GM23338 (cell line): ENCODE results near the gene SCO2. TPM values are rescaled to one million over a fixed set of nuclear protein-coding genes. Genes with fewer than 3 reads are reported as not detected.

Source experiments
- ATAC-seq: fragments of 200-7000 bp; cut with Tn5 transposase; 3 replicates; pipeline ENCODE4 v1.9.1; 2020
- DNase-seq: peaks from one replicate; pipeline ENCODE4 v3.0.0-alpha.2; 2015; ENCODE audit warnings: low spot score
- H2AFZ ChIP-seq: fragments of 200-600 bp; sonication (generic); 2 replicates; pipeline ENCODE4 v1.8.0; 2016; ENCODE audit warnings: antibody characterized with exemption, mild to moderate bottlenecking, moderate library complexity
- H3F3A ChIP-seq: fragments of 200-600 bp; sonication (generic); replicated peaks from 2 replicates; pipeline ENCODE4 v1.8.0; 2017; ENCODE audit warnings: antibody characterized with exemption, mixed run types, low read depth
- H3K27ac ChIP-seq: fragments of 200-600 bp; sonication (generic); 2 replicates; pipeline ENCODE4 v1.6.1; 2016; ENCODE audit warnings: low read depth
- H3K27me3 ChIP-seq: fragments of 200-600 bp; sonication (generic); 2 replicates; pipeline ENCODE4 v1.8.0; 2016; ENCODE audit warnings: mild to moderate bottlenecking, mixed run types, moderate library complexity; ENCODE audit not compliant: insufficient read depth
- H3K36me3 ChIP-seq: fragments of 200-600 bp; sonication (generic); 2 replicates; pipeline ENCODE4 v1.8.0; 2016; ENCODE audit warnings: mild to moderate bottlenecking; ENCODE audit not compliant: insufficient read depth
- H3K4me1 ChIP-seq: fragments of 200-600 bp; sonication (generic); 2 replicates; pipeline ENCODE4 v1.8.0; 2016; ENCODE audit warnings: mild to moderate bottlenecking, moderate library complexity; ENCODE audit not compliant: insufficient read depth
- H3K4me2 ChIP-seq: fragments of 200-600 bp; sonication (generic); 2 replicates; pipeline ENCODE4 v1.7.1; 2017; ENCODE audit warnings: mixed run types
- H3K4me3 ChIP-seq: fragments of 200-600 bp; sonication (generic); 2 replicates; pipeline ENCODE4 v1.6.1; 2016; ENCODE audit warnings: mixed run types
- H3K79me2 ChIP-seq: fragments of 200-600 bp; sonication (generic); replicated peaks from 2 replicates; pipeline ENCODE4 v1.8.0; 2017; ENCODE audit warnings: mild to moderate bottlenecking; ENCODE audit not compliant: insufficient read depth
- H3K9me2 ChIP-seq: fragments of 200-600 bp; sonication (generic); 2 replicates; pipeline ENCODE4 v1.8.0; 2017; ENCODE audit not compliant: insufficient read depth
- H4K20me1 ChIP-seq: fragments of 200-600 bp; sonication (generic); replicated peaks from 2 replicates; pipeline ENCODE4 v1.8.0; 2017; ENCODE audit warnings: mild to moderate bottlenecking; ENCODE audit not compliant: insufficient read depth
- H3K27ac Mint-ChIP-seq: 2 replicates; pipeline ENCODE4 v1.8.0; 2020; ENCODE audit warnings: inconsistent platforms, mild to moderate bottlenecking, moderate library complexity, mixed read lengths
- H3K27me3 Mint-ChIP-seq: 3 replicates; pipeline ENCODE4 v1.8.0; 2022; ENCODE audit warnings: low read depth, mild to moderate bottlenecking, moderate library complexity, mixed read lengths, inconsistent platforms; ENCODE audit not compliant: insufficient read depth, poor library complexity
- H3K36me3 Mint-ChIP-seq: 3 replicates; pipeline ENCODE4 v1.8.0; 2021; ENCODE audit warnings: low read depth, mild to moderate bottlenecking, inconsistent platforms, moderate library complexity, mixed read lengths
- H3K4me1 Mint-ChIP-seq: 3 replicates; pipeline ENCODE4 v1.8.0; 2020; ENCODE audit warnings: mild to moderate bottlenecking, inconsistent platforms, mixed read lengths
- H3K4me3 Mint-ChIP-seq: 3 replicates; pipeline ENCODE4 v1.8.0; 2021; ENCODE audit warnings: moderate library complexity, mild to moderate bottlenecking, inconsistent platforms, mixed read lengths
- H3K9me3 Mint-ChIP-seq: 3 replicates; pipeline ENCODE4 v1.8.0; 2020; ENCODE audit warnings: moderate library complexity, mild to moderate bottlenecking, inconsistent platforms, mixed read lengths
- CREB1 ChIP-seq: fragments of 250-450 bp; sonication (Bioruptor Pico); IDR thresholded peaks from 2 replicates; pipeline ENCODE4 v1.5.0; 2020; ENCODE audit warnings: low read depth, mild to moderate bottlenecking, moderate library complexity
- CTCF ChIP-seq, 2 experiments: fragments of 200-600 bp in 1 of 2; sonication (generic) in 1 of 2; conservative IDR thresholded peaks; 2 replicates each; pipeline versions ENCODE4 v1.5.1 to v1.6.1; 2016 to 2017; ENCODE audit warnings: antibody characterized with exemption in 2 of 2, low read depth in 2 of 2, mild to moderate bottlenecking in 2 of 2, moderate library complexity in 1 of 2
- ETS1 ChIP-seq: IDR thresholded peaks from 2 replicates; pipeline ENCODE4 v1.6.1; 2016; ENCODE audit warnings: antibody characterized with exemption
- EZH2 ChIP-seq: fragments of 200-600 bp; sonication (generic); IDR thresholded peaks from one replicate; pipeline ENCODE4 v1.8.0; 2017; ENCODE audit warnings: antibody characterized with exemption, mild to moderate bottlenecking, low read depth; ENCODE audit not compliant: unreplicated experiment
- EZH2phosphoT487 ChIP-seq: fragments of 200-600 bp; sonication (generic); IDR thresholded peaks from one replicate; pipeline ENCODE4 v1.8.1; 2018; ENCODE audit warnings: antibody characterized with exemption; ENCODE audit not compliant: unreplicated experiment
- JUNB ChIP-seq: IDR thresholded peaks from one replicate; pipeline ENCODE4 v1.6.1; 2016; ENCODE audit warnings: antibody characterized with exemption; ENCODE audit not compliant: unreplicated experiment
- NANOG ChIP-seq: IDR thresholded peaks from 2 replicates; pipeline ENCODE4 v1.6.1; 2016; ENCODE audit warnings: antibody characterized with exemption, borderline replicate concordance
- POLR2AphosphoS5 ChIP-seq: IDR thresholded peaks from 2 replicates; pipeline ENCODE4 v1.6.1; 2016; ENCODE audit warnings: antibody characterized with exemption, low read depth
- REST ChIP-seq: IDR thresholded peaks from one replicate; pipeline ENCODE4 v1.6.1; 2018; ENCODE audit warnings: antibody characterized with exemption; ENCODE audit not compliant: unreplicated experiment
- STAT1 ChIP-seq: IDR thresholded peaks from one replicate; pipeline ENCODE4 v1.6.1; 2016; ENCODE audit warnings: antibody characterized with exemption; ENCODE audit not compliant: unreplicated experiment
- ZNF114 ChIP-seq: fragments of 250-450 bp; sonication (Bioruptor Pico); IDR thresholded peaks from 2 replicates; pipeline ENCODE4 v1.5.0; 2020; ENCODE audit warnings: mild to moderate bottlenecking, moderate library complexity
- ZNF331 ChIP-seq: fragments of 250-450 bp; sonication (Bioruptor Pico); IDR thresholded peaks from 2 replicates; pipeline ENCODE4 v1.5.0; 2020; ENCODE audit warnings: low read depth, mild to moderate bottlenecking, moderate library complexity
- ZNF462 ChIP-seq: fragments of 250-450 bp; sonication (Bioruptor Pico); IDR thresholded peaks from 2 replicates; pipeline ENCODE4 v1.5.0; 2020; ENCODE audit warnings: mild to moderate bottlenecking, moderate library complexity
- polyA plus RNA-seq: library from polyadenylated mRNA; unstranded; fragments of >200 nt; fragmentation: Nextera tagmentation; extraction: Ambion mirVana; gene quantifications from 2 replicates; pipeline ENCODE4 v1.2.1, GENCODE V29; 2016
- total RNA-seq: library from RNA; depleted of rRNA; stranded (reverse); fragments of >200 nt; shearing (Covaris generic); gene quantifications from 2 replicates; pipeline ENCODE4 v1.2.3, GENCODE V29; 2014

SCO2 gene
- total and polyA plus RNA-seq, 2 experiments from 2014 or later = 2.6 to 4.9 TPM

GRCh38 chr22:50505776-50506610 lies 19.4 kb downstream of the SCO2 start:
- no peak overlapping the region for H2AFZ ChIP-seq
- Mint-ChIP-seq H3K27me3 (peaks cover 9% of the 10 kb centered on the region), H3K4me3 (peak overlapping the region; percentile 93; the same call in 2 of the 3 replicates), H3K27ac (no peak overlapping the region), H3K9me3 (no peaks in the 10 kb centered on the region), H3K4me1 (peaks cover 10% of the 10 kb centered on the region), H3K36me3 (no peaks in the 10 kb centered on the region; the same call in 2 of the 3 replicates)
- H3K4me3 ChIP-seq = no peak overlapping the region
- no peaks in the 10 kb centered on the region for H3K27me3 ChIP-seq
- 0 out of 2 replicates have a peak, but pooled peaks cover 6% of the 10 kb centered on the region for H3F3A ChIP-seq
- no peak overlapping the region for H3K4me2 ChIP-seq
- no peaks in the 10 kb centered on the region for H3K36me3 ChIP-seq
- H3K9me2 ChIP-seq = no peaks in the 10 kb centered on the region
- H3K4me1 ChIP-seq = peaks cover 7% of the 10 kb centered on the region
- H4K20me1 ChIP-seq = peaks cover 19% of the 10 kb centered on the region
- ATAC-seq (no peak), DNase-seq (no peak)
- no peak overlapping the region for H3K27ac ChIP-seq
- peaks cover 26% of the 10 kb centered on the region for H3K79me2 ChIP-seq
- TF ChIP-seq JUNB (no peak), CREB1 (no peak), ZNF114 (CRISPR knock-in tag) (no peak), ZNF331 (CRISPR knock-in tag) (no peak), REST (no peak), ETS1 (no peak), NANOG (no peak), EZH2phosphoT487 (no peak), EZH2 (no peak), POLR2AphosphoS5 (no peak), CTCF (conservative IDR thresholded peaks at IDR 0.05; ENCODE audit: low read depth in 2 of 2) (no peak), STAT1 (no peak), ZNF462 (no peak)
